Heart left ventricle (tissue), 16 donors: ENCODE results near the gene ZBTB3. TPM values are rescaled to one million over a fixed set of nuclear protein-coding genes. Genes with fewer than 3 reads are reported as not detected.

Experiments
- ATAC-seq, 4 donors: fragments of 200-7000 bp; cut with Tn5 transposase; one replicate each; pipeline ENCODE4 v1.9.1; 2020 to 2022; ENCODE audit warnings: moderate library complexity in 4 of 4, mild to moderate bottlenecking in 3 of 4, moderate number of reproducible peaks in 1 of 4
- DNase-seq, 5 donors: peaks; one replicate each; pipeline ENCODE4 v3.0.0-alpha.2; 2020
- H3K27ac ChIP-seq, 12 donors: fragments of 200-600 bp; sonication (generic) in 4 of 12; one replicate each; pipeline versions ENCODE4 v1.5.0 to v1.8.0; 2016 to 2022; ENCODE audit warnings: mild to moderate bottlenecking in 2 of 12
- H3K27me3 ChIP-seq, 9 donors: fragments of 200-600 bp; sonication (generic) in 2 of 9; one replicate each; pipeline versions ENCODE4 v1.5.1 to v1.8.0; 2016 to 2022; ENCODE audit warnings: mild to moderate bottlenecking in 3 of 9
- H3K36me3 ChIP-seq, 9 donors: fragments of 200-600 bp; sonication (generic) in 2 of 9; one replicate each; pipeline versions ENCODE4 v1.5.0 to v1.8.0; 2018 to 2022; ENCODE audit warnings: mild to moderate bottlenecking in 2 of 9
- H3K4me1 ChIP-seq, 12 donors: fragments of 200-600 bp; sonication (generic) in 4 of 12; one replicate each; pipeline versions ENCODE4 v1.5.0 to v1.8.0; 2016 to 2022; ENCODE audit warnings: mild to moderate bottlenecking in 3 of 12
- H3K4me3 ChIP-seq, 12 donors: fragments of 200-600 bp; sonication (generic) in 4 of 12; one replicate each; pipeline versions ENCODE4 v1.5.0 to v1.8.0; 2017 to 2022; ENCODE audit warnings: mild to moderate bottlenecking in 9 of 12, moderate library complexity in 4 of 12
- H3K9me3 ChIP-seq, 12 donors: fragments of 200-600 bp; sonication (generic) in 4 of 12; one replicate each; pipeline versions ENCODE4 v1.5.0 to v1.8.0; 2016 to 2022; ENCODE audit warnings: mild to moderate bottlenecking in 1 of 12
- CTCF ChIP-seq, 12 donors: fragments of 200-600 bp; sonication (generic) in 4 of 12; IDR thresholded peaks; one replicate each; pipeline versions ENCODE4 v1.5.0 to v1.8.0; 2018 to 2022; ENCODE audit warnings: antibody characterized with exemption in 12 of 12, mild to moderate bottlenecking in 5 of 12
- POLR2A ChIP-seq, 2 donors: fragments of 450-650 bp; IDR thresholded peaks; one replicate each; pipeline ENCODE4 v1.6.1; 2017; ENCODE audit warnings: antibody characterized with exemption in 2 of 2, mild to moderate bottlenecking in 2 of 2, moderate library complexity in 2 of 2
- WGBS, 4 donors: extraction: QIAGEN DNeasy Blood & Tissue Kit in 2 of 4; methylation state at CpG; one replicate each; pipeline versions ENCODE4 v1.1.5 to v1.1.7; 2013 to 2018; 5-methylcytosine and 5-hydroxymethylcytosine counted together
- intact Hi-C, 10 donors: fragments of 100-400 bp; cut with DNase I; formaldehyde crosslinking; loops; one replicate each; pipeline versions ENCODE4 v1.11.1 to v1.14.2; 2022
- polyA plus RNA-seq, 2 donors: library from polyadenylated mRNA; stranded (reverse); fragments of 200-250 nt; gene quantifications; one replicate each; pipeline ENCODE4 v1.2.3, GENCODE V29; 2013
- total RNA-seq, 9 donors: library from RNA; depleted of rRNA in 2 of 9; stranded (reverse); fragments of >200 nt in 2 of 9; fragmentation: NEBNext Ultra II Directional in 3 of 9; extraction: Animal tissue kit (Norgen Biotek cat#: 25700) in 3 of 9; gene quantifications; one replicate each; pipeline versions ENCODE4 v1.1.0 to v1.2.4, GENCODE V29; 2016 to 2023
- donor health status: ischemic (EF 13 %, LVEDD 7.1; RV severe dilation, severe dysfunction).
- donor health status: healthy with polysubstance abuse.
- donor health status: DM: no; HTN: yes; CAD: no.
- donor health status: DM: no; HTN: no; CAD: no.
- donor health status: ischemic (EF 25% LVEDD 6.9; RV normal size, moderate dysfunction).
- donor health status: ischemic (EF 25% LVEDD 5.7; RV mildly dilated, moderate dysfunction).
- donor health status: healthy.
- donor health status: DM: yes; HTN: yes; CAD: no.
- donor health status: ischemic (EF 35%, LVEDD 5.7; RV mildly dilated, moderate dysfunction).
- donor health status: nonischemic (EF 11% LVEDD 7.7; RV severe dilation, severe dysfunction).
- donor health status: DM: yes; HTN: yes; CAD: no.
- donor health status: PGD.
- donor health status: ischemic (EF 29% LVEDD 5.4; RV normal size, mild dysfunction).
- donor health status: nonischemic (EF 23%, LVEDD 6.1; RV moderate dilation, normal function).

The ZBTB3 gene
- total and polyA plus RNA-seq, 11 donors, result 3.5 to 16.6 (median 9.6) TPM

- peaks cover 0 to 8% (median 0%) of the 10 kb centered on the region in 9 donors for H3K36me3 ChIP-seq
- TF ChIP-seq CTCF (IDR thresholded peaks at IDR 0.05) (no peak), POLR2A (IDR thresholded peaks at IDR 0.05) (no peak)
- no peak overlapping the region for H3K27ac ChIP-seq
- WGBS, 4 donors, result 55 to 60% (median 58%) methylated on average over 9 of the region's 9 CpGs
- DNase-seq, result no peak
- H3K4me3 ChIP-seq, result no peak overlapping the region
- H3K27me3 ChIP-seq, result no peaks in the 10 kb centered on the region
- intact Hi-C loops, result no loop called here
- no peak for ATAC-seq
- peaks cover 2 to 31% (median 20%) of the 10 kb centered on the region in 12 donors for H3K4me1 ChIP-seq
- no peaks in the 10 kb centered on the region for H3K9me3 ChIP-seq
Observed at GRCh38 chr11:62757846-62758788, 4.2 kb upstream of the ZBTB3 start.

DNA sequence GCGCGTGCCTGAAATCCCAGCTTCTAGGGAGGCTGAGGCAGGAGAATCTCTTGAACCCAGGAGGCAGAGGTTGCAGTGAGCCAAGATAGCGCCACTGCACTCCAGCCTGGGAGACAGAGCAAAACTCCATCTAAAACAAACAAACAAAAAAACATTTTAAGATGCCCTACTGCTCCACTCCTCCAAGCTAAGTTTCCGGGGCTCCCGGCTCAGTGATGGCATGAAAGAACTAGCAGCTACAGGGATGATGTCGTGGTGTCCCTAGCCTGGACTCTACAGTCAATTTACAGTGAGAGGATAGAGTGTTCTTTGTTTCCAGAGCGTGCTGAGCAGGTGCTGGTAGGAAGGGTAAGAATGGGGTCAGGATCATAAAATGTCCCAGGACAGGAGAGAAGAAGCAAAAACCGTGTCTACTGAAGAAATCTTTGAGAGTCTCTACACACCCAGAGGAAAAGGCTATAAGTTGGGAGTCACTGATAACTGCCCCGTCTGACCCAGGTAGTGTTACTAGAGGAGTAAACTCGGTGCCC lies 1.2 kb upstream of the ZBTB3 start:
- no peak for ATAC-seq
- Histone ChIP-seq H3K27me3 (no peaks in the 10 kb centered on the region), H3K36me3 (peaks cover 0 to 21% (median 10%) of the 10 kb centered on the region in 9 donors), H3K9me3 (no peaks in the 10 kb centered on the region), H3K27ac (peak overlapping the region in 1 of 12 donors; percentile 90), H3K4me1 (peaks cover 3 to 38% (median 16%) of the 10 kb centered on the region in 12 donors), H3K4me3 (no peak overlapping the region)
- no peak for DNase-seq
- 80 to 85% (median 84%) methylated on average over 10 of the region's 10 CpGs for WGBS, 4 donors
- no peak for TF ChIP-seq POLR2A (IDR thresholded peaks at IDR 0.05)
- intact Hi-C loops, result loop anchor here in 1 of 10 donors (2.0 kb wide), 1 partner anchor 26 kb away; the partner anchor contains the start of gene TTC9C

- no peak for ATAC-seq
- WGBS, 4 donors, result 71 to 80% (median 75%) methylated on average over 13 to 15 of the region's 15 CpGs
Observed at GRCh38 chr11:62752994-62753735, 795 bp downstream of the ZBTB3 start.

More at GRCh38 chr11:62752994-62753735, 795 bp downstream of the ZBTB3 start:
- H3K4me1 ChIP-seq, result peaks cover 3 to 43% (median 16%) of the 10 kb centered on the region in 12 donors
- DNase-seq, result no peak
- peaks cover 0 to 37% (median 23%) of the 10 kb centered on the region in 9 donors for H3K36me3 ChIP-seq
- intact Hi-C loops, result loop anchor here in 2 of 10 donors (1.0 kb wide), 2 partner anchors 18 to 25 kb away; partner anchors contain the start of genes TAF6L (in 1 of the 2) and TTC9C (in 1 of the 2)
- H3K27me3 ChIP-seq, result no peaks in the 10 kb centered on the region
- peak overlapping the region in 11 of 12 donors; percentile 21 to 86 (median 71) for H3K4me3 ChIP-seq
- H3K27ac ChIP-seq, result peak overlapping the region; percentile 85 to 97 (median 94)
- H3K9me3 ChIP-seq, result no peaks in the 10 kb centered on the region
- no peak for TF ChIP-seq CTCF (IDR thresholded peaks at IDR 0.05)
- no peak for TF ChIP-seq POLR2A (IDR thresholded peaks at IDR 0.05)
